GM12878 (cell line): ENCODE results near the gene SMOC2. TPM values are rescaled to one million over a fixed set of nuclear protein-coding genes. Genes with fewer than 3 reads are reported as not detected.

Experiments
- ATAC-seq: fragments of 200-7000 bp; cut with Tn5 transposase; 3 replicates; pipeline ENCODE4 v1.9.1; 2020; ENCODE audit warnings: mild to moderate bottlenecking, moderate library complexity
- BruUV-seq: library from RNA; stranded (reverse); fragments of 400-500 nt; replicated peaks from 2 replicates; lab custom pipeline; 2021; lab: Mats Ljungman, UMichigan
- CTCF ChIA-PET: fragments of 300-600 bp; sonication (Branson Sonifier 250); formaldehyde crosslinking; extraction: SDS; loops from one replicate; lab custom pipeline; 2021; ENCODE audit warnings: inconsistent platforms; lab: Yijun Ruan, JAX
- POLR2A ChIA-PET: fragments of 350-600 bp; formaldehyde crosslinking; extraction: SDS; loops from one replicate; lab custom pipeline; 2021; ENCODE audit warnings: inconsistent platforms; lab: Charles Lee
- RAD21 ChIA-PET: fragments of 300-600 bp; sonication (Branson Sonifier 250); formaldehyde crosslinking; loops from one replicate; lab custom pipeline; 2023; ENCODE audit warnings: antibody characterized with exemption; ENCODE audit not compliant: unreplicated experiment; lab: Charles Lee
- SMC1A ChIA-PET: fragments of 300-600 bp; sonication (Branson Sonifier 250); formaldehyde crosslinking; loops from one replicate; lab custom pipeline; 2023; ENCODE audit not compliant: unreplicated experiment, uncharacterized antibody; lab: Charles Lee
- DNase-seq: peaks from one replicate; pipeline ENCODE4 v3.0.0-alpha.2; 2011; ENCODE audit warnings: low read depth, low spot score
- FAIRE-seq: peaks from 3 replicates; lab custom pipeline; 2011; peaks lifted over from hg19 to GRCh38; lab: Jason Lieb, UNC
- H2AFZ ChIP-seq: 2 replicates; pipeline ENCODE4 v1.6.0; 2011; ENCODE audit warnings: low read depth, low read length, control low read depth; ENCODE audit not compliant: control insufficient read depth
- H3K27ac ChIP-seq: 2 replicates; pipeline ENCODE4 v1.5.1; 2011; ENCODE audit warnings: control low read depth; ENCODE audit not compliant: control insufficient read depth, insufficient read depth
- H3K27me3 ChIP-seq, 2 experiments: replicated peaks in 1 of 2; 2 replicates each; pipeline versions ENCODE4 v1.6.0 to v1.6.1; 2011; ENCODE audit warnings: low read length in 1 of 2; ENCODE audit not compliant: control insufficient read depth in 2 of 2, insufficient read depth in 2 of 2
- H3K36me3 ChIP-seq, 2 experiments: 2 replicates each; pipeline ENCODE4 v1.5.1; 2011; ENCODE audit warnings: low read length in 1 of 2; ENCODE audit not compliant: control insufficient read depth in 2 of 2, insufficient read depth in 2 of 2
- H3K4me1 ChIP-seq: 2 replicates; pipeline ENCODE4 v1.6.1; 2011; ENCODE audit warnings: mild to moderate bottlenecking, low read length, moderate library complexity, mixed read lengths; ENCODE audit not compliant: control insufficient read depth, insufficient read depth
- H3K4me2 ChIP-seq: 2 replicates; pipeline ENCODE4 v1.6.0; 2011; ENCODE audit warnings: control low read depth; ENCODE audit not compliant: control insufficient read depth, insufficient read depth
- H3K4me3 ChIP-seq: fragments of 200-600 bp; sonication (generic); 2 replicates; pipeline ENCODE4 v1.5.1; 2016
- H3K79me2 ChIP-seq: 2 replicates; pipeline ENCODE4 v1.6.0; 2011; ENCODE audit warnings: low read length; ENCODE audit not compliant: control insufficient read depth, insufficient read depth
- H3K9ac ChIP-seq: 2 replicates; pipeline ENCODE4 v1.8.0; 2011; ENCODE audit warnings: low read length, control low read depth, mixed read lengths; ENCODE audit not compliant: control insufficient read depth, insufficient read depth
- H3K9me3 ChIP-seq: replicated peaks from 3 replicates; pipeline ENCODE4 v1.5.1; 2011; ENCODE audit warnings: mild to moderate bottlenecking, low read length; ENCODE audit not compliant: control insufficient read depth, insufficient read depth
- H4K20me1 ChIP-seq: 2 replicates; pipeline ENCODE4 v1.6.0; 2011; ENCODE audit not compliant: control insufficient read depth, insufficient read depth
- BCLAF1 ChIP-seq: fragments of 450-650 bp; IDR thresholded peaks from 2 replicates; pipeline ENCODE4 v1.6.1; 2017; ENCODE audit warnings: antibody characterized with exemption, mild to moderate bottlenecking, moderate library complexity
- CBX5 ChIP-seq: sonication (generic); IDR thresholded peaks from 2 replicates; pipeline ENCODE4 v1.6.1; 2016; ENCODE audit warnings: low read depth, moderate library complexity, mild to moderate bottlenecking, inconsistent platforms
- DPF2 ChIP-seq: fragments of 450-650 bp; IDR thresholded peaks from 2 replicates; pipeline ENCODE4 v1.6.1; 2017; ENCODE audit warnings: mild to moderate bottlenecking
- GATAD2B ChIP-seq: fragments of 450-650 bp; conservative IDR thresholded peaks from 2 replicates; pipeline ENCODE4 v1.6.1; 2017; ENCODE audit warnings: low read depth, mild to moderate bottlenecking, moderate library complexity
- IKZF1 ChIP-seq: fragments of 450-650 bp; conservative IDR thresholded peaks from 2 replicates; pipeline ENCODE4 v1.6.1; 2017; ENCODE audit warnings: antibody characterized with exemption, mild to moderate bottlenecking
- KLF5 ChIP-seq: fragments of 450-650 bp; IDR thresholded peaks from 2 replicates; pipeline ENCODE4 v1.6.1; 2014; ENCODE audit warnings: mild to moderate bottlenecking; ENCODE audit not compliant: partially characterized antibody
- NR2F1 ChIP-seq: fragments of 450-650 bp; conservative IDR thresholded peaks from 2 replicates; pipeline ENCODE4 v1.6.1; 2017; ENCODE audit warnings: mild to moderate bottlenecking
- TAF1 ChIP-seq: IDR thresholded peaks from 2 replicates; pipeline ENCODE4 v1.6.1; 2011; ENCODE audit warnings: mild to moderate bottlenecking, low read depth, low read length, borderline replicate concordance
- WGBS: methylation state at CpG from one replicate; pipeline ENCODE4 v1.1.6; 2016; ENCODE audit warnings: low lambda C conversion rate; ENCODE audit not compliant: insufficient replicate concordance, insufficient coverage; ENCODE audit errors: missing lambda C conversion rate; 5-methylcytosine and 5-hydroxymethylcytosine counted together
- in situ Hi-C: fragments of 300-500 bp; cut with MboI; formaldehyde crosslinking; loops from 9 replicates; pipeline ENCODE4 v1.14.3; 2018; ENCODE audit warnings: mixed read lengths
- intact Hi-C: fragments of 100-400 bp; cut with micrococcal nuclease; formaldehyde crosslinking; loops from one replicate; pipeline ENCODE4 v1.14.2; 2022; ENCODE audit not compliant: unreplicated experiment
- polyA plus RNA-seq, 11 experiments: library from polyadenylated mRNA; depleted of rRNA in 4 of 11; unstranded in 6 of 11; stranded (reverse) in 5 of 11; fragments of >200 nt; fragmentation: Nextera tagmentation in 4 of 11; fragmentation: Illumina TruSeq in 1 of 11; extraction: Ambion mirVana in 4 of 11; extraction: Trizol in 1 of 11; gene quantifications; 1 replicate in 1 of 11; 2 replicates in 10 of 11; pipeline versions ENCODE4 v1.2.1 to v1.2.3, GENCODE V29; 2011 to 2016; ENCODE audit warnings: inconsistent platforms in 2 of 11, missing spikeins in 2 of 11, low read depth in 1 of 11
- total RNA-seq, 4 experiments: library from RNA; depleted of rRNA in 3 of 4; stranded (reverse); fragments of >200 nt in 3 of 4; fragmentation: Illumina TruSeq in 1 of 4; extraction: Trizol in 1 of 4; gene quantifications; 2 replicates each; pipeline versions ENCODE4 v1.2.1 to v1.2.3, GENCODE V29; 2013 to 2021
- TF ChIP-seq, protein P1 (sequence below): IDR thresholded peaks from 2 replicates; pipeline ENCODE4 v1.6.1; 2011; ENCODE audit warnings: low read depth, low read length, improper control_type of control experiment, borderline replicate concordance
- TF ChIP-seq, protein P2 (sequence below): fragments of 450-650 bp; formaldehyde crosslinking; IDR thresholded peaks from 2 replicates; pipeline ENCODE4 v1.4.0; 2022; ENCODE audit warnings: mild to moderate bottlenecking, moderate library complexity
- TF ChIP-seq, protein P3 (sequence below): IDR thresholded peaks from 2 replicates; pipeline ENCODE4 v1.6.1; 2011; ENCODE audit warnings: borderline replicate concordance, low read depth, mild to moderate bottlenecking, moderate library complexity, mixed read lengths, low read length; ENCODE audit not compliant: insufficient read depth; ENCODE audit errors: extremely low read length

The SMOC2 gene
- total and polyA plus RNA-seq, 10 of the 15 experiments (the other 5 are each of a cell fraction or from before 2014, with no cell fraction given), result 0.10 to 0.12 TPM; not detected in 8

- WGBS, result 48% methylated on average over 15 of the region's 15 CpGs
- H3K4me2 ChIP-seq, result no peak overlapping the region
- in situ Hi-C loops, result no loop called here
- SMC1A ChIA-PET, result no interaction called here
- H3K9ac ChIP-seq, result no peak overlapping the region
- H3K27me3 ChIP-seq, result no peaks in the 10 kb centered on the region
- no peak for FAIRE-seq
- TF ChIP-seq BCLAF1 (no peak), GATAD2B (no peak), KLF5 (no peak), NR2F1 (no peak), CBX5 (no peak), DPF2 (no peak), IKZF1 (no peak), TAF1 (no peak)
- TF ChIP-seq, protein P1, sequence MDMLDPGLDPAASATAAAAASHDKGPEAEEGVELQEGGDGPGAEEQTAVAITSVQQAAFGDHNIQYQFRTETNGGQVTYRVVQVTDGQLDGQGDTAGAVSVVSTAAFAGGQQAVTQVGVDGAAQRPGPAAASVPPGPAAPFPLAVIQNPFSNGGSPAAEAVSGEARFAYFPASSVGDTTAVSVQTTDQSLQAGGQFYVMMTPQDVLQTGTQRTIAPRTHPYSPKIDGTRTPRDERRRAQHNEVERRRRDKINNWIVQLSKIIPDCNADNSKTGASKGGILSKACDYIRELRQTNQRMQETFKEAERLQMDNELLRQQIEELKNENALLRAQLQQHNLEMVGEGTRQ, result no peak
- TF ChIP-seq, protein P2, sequence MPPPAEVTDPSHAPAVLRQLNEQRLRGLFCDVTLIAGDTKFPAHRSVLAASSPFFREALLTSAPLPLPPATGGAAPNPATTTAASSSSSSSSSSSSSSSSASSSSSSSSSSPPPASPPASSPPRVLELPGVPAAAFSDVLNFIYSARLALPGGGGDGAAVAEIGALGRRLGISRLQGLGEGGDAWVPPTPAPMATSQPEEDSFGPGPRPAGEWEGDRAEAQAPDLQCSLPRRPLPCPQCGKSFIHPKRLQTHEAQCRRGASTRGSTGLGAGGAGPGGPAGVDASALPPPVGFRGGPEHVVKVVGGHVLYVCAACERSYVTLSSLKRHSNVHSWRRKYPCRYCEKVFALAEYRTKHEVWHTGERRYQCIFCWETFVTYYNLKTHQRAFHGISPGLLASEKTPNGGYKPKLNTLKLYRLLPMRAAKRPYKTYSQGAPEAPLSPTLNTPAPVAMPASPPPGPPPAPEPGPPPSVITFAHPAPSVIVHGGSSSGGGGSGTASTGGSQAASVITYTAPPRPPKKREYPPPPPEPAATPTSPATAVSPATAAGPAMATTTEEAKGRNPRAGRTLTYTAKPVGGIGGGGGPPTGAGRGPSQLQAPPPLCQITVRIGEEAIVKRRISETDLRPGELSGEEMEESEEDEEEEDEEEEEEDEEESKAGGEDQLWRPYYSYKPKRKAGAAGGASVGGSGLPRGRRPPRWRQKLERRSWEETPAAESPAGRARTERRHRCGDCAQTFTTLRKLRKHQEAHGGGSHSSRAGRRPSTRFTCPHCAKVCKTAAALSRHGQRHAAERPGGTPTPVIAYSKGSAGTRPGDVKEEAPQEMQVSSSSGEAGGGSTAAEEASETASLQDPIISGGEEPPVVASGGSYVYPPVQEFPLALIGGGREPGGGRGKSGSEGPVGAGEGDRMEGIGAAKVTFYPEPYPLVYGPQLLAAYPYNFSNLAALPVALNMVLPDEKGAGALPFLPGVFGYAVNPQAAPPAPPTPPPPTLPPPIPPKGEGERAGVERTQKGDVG, result no peak
- TF ChIP-seq, protein P3, sequence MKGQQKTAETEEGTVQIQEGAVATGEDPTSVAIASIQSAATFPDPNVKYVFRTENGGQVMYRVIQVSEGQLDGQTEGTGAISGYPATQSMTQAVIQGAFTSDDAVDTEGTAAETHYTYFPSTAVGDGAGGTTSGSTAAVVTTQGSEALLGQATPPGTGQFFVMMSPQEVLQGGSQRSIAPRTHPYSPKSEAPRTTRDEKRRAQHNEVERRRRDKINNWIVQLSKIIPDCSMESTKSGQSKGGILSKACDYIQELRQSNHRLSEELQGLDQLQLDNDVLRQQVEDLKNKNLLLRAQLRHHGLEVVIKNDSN, result no peak
- BruUV-seq, result no TSS peak
- H3K4me1 ChIP-seq, result no peaks in the 10 kb centered on the region
- RAD21 ChIA-PET, result no interaction called here
- no peaks in the 10 kb centered on the region for H3K79me2 ChIP-seq
- no peak for DNase-seq
- H3K4me3 ChIP-seq, result no peak overlapping the region
- no peak for ATAC-seq
- H3K36me3 ChIP-seq, result no peaks in the 10 kb centered on the region
- H2AFZ ChIP-seq, result no peak overlapping the region
- intact Hi-C loops, result no loop called here
- CTCF ChIA-PET, result no interaction called here
- no peaks in the 10 kb centered on the region; the same call in 2 of the 3 replicates for H3K9me3 ChIP-seq
- POLR2A ChIA-PET, result no interaction called here
- H3K27ac ChIP-seq, result no peak overlapping the region
- H4K20me1 ChIP-seq, result no peaks in the 10 kb centered on the region
These were observed 24.9 kb upstream of the SMOC2 start for GRCh38 chr6:168415993-168416530.
